NCI-H1105 (cell line): ENCODE measurements around the gene NOX4.
"Not testable (repeated sequence)": the region's sequence is repeated elsewhere in the genome, so short reads cannot be mapped to it uniquely, and the experiment has no call there.

Experiments
- DNase-seq: peaks from one replicate; lab custom pipeline; 2025; lab: John Stamatoyannopoulos, UW

NOX4 gene

DNA sequence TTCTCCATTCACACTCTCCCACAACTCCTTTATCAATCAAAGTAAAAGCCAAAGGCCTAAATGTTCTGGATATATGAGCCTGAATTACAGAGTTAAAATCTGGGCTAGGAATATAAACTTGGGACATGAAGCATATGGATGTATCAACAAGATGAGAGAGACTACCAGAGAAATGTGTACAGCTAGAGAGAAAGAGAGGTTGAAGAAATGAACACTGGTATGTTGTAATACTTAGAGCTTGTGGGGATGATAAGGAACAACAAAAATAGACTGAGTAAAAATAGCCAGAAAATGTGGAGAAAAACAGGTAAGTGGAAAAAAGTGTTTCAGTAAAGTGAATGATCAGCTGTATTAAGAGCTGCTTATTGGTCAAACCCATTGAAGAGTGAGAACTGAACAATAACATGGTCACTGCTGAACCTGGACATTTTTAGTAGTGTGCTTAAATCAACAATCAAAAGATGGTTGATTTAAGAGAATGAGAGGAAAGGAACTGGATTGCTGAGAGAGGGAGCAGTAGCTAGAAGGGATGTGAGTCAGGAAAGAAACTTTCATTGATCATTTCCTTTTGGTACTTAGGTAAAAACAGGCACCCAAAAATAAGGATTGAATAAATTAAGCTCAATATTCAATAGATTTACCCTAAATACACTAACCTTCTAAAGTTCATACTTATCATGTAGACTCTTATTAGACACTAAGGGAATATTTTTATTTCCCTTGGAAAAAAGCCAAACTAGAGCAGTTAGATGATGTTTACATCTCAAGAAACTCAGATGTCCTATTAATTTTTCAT, 111.0 kb downstream of the NOX4 start:
- DNase-seq = not testable (repeated sequence)

DNA sequence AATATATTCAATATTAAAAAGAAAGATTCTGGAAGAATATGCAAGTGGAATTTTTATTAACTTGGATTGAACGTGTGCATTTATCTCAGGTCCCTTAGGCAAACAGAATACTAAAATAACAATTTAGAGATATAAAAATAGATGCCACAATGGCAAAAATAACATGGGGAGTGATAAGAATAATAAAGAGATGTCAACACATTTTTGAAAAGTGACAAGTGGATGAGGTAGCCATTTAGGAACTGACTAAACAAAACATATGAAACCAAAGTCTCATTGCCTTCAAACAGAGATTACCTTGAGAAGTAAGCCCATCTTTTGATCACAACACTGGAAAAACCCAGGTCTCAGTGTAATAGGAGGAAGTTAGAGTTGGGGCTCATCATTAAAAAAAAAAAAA, 112.2 kb downstream of the NOX4 start:
- not testable (repeated sequence) for DNase-seq

DNA sequence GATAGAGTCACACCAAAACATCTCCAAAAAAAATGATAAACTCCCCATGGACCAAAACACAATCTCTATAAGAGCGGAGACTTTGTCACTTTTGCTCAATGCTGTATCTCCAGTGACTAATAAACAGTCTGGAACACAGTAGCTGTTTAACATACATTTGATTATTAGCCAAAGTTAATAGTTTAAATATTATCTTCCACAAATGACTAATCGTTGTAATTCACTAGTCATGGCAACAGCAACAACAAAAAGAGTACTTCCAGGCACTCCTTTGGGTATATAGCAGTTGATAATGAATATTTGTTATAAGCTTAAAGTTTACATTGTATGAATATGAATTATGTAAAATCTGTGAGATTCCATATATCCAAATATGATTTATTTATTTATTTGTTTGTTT, 121.8 kb downstream of the NOX4 start:
- DNase-seq = not testable (repeated sequence)

DNA sequence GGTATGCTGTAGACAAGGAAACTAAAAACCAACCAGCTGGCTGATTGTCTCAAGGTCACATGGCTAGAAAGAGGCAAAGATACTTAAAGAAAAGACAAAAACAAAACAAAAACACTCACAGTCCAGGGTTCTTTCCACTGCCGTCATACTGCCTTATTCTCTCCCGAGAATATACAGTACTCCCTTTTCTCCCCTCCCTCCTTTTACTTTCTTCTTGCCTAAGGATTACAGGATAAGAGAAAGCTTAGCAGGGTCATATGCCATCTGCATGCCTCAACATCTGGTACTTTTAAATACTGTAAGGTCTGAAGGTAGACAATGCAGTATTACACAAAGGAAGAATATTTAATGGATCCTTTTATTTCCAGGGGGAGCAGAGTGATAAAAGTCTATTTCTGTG, 126.3 kb downstream of the NOX4 start:
- DNase-seq = not testable (repeated sequence)

DNA sequence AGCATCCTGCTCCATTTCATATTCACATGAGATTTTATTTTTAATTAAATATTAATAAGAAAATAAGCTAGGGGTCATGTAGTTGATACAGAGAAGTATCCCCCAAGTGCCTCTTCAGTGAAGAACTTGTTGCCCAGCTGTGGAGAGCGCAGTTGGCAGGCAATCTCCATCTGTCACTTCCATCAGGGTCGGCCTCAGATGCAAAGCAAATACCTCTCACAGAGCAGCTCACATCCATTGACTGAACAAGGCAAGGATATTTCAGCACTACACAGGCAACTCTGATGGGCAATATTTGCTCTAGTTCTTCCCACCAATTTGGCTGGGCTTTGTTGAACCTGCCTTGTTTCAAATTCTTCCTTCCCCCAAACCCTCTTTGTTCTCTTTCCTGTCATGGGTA, 129.4 kb downstream of the NOX4 start:
- DNase-seq = no peak

DNA sequence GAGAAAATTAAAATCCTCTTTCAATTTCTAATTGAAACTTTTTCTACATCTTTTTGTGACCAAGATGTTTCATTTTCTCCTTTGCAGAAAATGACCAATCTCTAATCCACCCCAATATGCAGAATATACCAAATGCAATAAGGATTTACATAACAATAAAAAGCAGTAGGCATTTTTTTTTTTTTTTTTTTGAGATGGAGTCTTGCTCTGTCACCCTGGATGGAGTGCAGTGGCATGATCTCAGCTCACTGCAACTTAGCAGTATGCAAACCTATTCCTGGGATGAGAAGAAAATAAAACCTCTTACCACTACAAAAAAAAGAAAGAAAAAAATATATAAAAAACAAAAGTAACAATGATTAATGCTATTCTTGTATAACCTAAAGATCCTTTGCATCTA, 132.0 kb downstream of the NOX4 start:
- DNase-seq = not testable (repeated sequence)

DNA sequence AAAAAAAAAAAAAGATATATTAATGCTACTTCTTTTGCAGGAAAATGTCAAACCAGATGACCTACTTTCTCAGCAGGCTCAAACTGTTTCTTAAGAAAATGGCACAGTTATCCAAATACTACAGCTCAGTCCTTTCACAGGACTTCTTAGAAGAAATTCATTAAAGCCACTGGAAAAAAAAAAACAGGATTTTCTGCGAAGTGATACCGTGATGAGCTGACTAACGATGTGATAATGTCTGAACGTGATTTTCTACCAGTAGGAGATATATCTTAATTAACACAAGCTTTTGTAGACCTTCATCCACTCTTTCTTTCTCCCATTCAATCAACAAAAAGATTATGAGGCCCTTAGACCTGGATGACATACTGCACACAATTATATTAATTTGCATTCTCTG, 132.4 kb downstream of the NOX4 start:
- no peak for DNase-seq

DNA sequence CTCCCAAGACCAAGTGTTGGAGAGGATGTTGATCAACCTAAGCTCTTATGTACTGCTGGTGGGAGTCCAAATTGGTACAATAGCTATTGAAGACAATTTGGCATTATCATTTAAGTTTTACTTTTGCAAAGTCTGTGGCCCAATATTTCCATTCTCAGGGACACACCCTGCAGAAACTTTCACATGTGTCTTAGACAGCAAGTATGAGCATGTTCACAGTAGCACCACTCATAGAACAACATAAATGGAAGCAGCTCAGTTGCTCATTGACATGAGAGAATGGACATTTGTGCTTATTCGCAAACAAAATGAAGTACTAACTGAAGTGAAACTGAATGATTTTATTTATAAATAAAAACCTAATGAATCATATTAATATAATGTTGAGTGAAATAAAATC, 135.5 kb downstream of the NOX4 start:
- no peak for DNase-seq

DNA sequence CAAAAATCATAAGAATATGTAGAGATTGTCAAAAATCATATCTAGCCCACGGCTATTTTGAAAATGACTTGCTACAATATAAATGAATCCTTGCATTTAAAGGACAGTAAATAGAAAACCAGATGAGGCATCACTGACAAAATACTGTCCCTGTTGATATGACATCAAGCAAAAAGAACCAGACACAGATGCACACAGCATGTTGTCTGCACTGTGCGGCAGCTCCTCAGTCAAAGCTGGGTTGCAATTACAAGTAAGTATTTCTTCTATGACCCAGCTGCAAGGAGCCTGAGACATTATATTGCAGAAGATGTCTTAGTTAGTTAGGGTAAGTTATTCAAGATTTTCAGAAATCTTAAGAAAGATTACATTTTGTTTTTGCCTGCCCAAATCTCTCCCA, 136.7 kb downstream of the NOX4 start:
- not testable (repeated sequence) for DNase-seq

DNA sequence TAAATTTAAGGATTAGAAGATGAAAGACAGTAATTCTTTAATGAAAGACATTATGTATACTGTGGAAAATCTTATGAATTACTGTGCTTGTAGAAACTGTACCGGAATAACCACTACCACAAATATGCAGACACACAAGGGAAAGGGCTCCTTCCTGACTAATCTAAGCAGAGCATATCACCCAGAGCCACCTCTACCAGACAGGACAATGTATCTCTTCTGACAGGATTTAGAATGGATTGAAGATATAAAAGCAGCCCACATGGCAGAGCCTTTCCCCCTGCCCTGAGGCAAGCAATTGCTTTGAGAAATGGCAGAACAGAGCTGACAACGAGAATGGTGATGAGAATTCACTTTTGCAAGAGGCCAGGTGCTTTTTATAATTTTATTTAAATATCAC, 144.1 kb downstream of the NOX4 start:
- no peak for DNase-seq

DNA sequence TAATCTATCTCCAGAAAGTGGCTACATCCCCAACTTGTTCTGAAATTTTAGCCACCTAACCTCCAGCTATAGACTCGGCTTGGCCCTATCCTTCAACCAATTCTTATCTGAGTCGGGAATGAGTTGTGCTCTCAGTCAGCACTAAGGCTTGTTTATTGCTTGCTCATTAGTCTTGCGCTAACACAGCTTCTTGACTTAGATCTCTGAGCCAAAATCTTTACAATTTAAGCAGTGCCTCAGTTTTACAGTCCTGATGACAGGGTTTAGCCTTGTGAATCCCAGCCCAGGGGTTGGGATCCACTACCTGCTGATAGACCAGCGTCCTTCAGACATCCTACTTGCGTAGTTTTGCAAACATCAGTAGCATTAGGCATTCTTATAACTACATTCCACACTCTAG, 144.6 kb downstream of the NOX4 start:
- no peak for DNase-seq

DNA sequence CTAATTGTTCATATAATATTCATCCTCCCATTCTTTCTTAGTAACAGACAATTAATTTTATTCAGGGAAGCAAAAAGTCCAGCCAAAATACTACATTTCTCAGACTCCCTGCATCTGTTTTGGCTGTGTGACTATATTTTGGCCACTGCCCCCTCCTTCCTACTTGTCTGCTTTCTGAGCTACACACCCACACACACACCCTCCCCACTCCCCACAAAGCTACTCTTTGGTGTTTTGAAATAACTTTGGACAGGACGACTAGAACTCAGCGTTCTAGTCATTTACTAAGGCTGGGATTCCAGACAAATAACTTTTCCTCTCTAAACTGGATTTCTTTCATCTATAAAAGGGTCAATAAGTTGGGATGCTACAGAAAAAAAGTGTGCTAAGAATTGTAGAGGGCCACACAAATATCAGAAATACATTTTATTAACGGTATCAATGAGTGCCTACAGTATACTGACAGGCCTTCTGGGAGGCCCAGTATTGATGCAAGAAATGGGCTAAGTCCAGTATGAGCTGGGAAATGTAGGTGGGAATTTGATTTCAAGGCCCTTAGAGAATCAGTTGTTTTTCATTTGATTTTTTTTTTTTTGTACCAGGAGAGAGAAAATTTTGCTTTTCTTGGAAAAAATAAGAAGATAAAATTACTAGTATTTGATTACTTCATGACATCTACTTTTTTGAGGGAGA, 148.1 kb downstream of the NOX4 start:
- DNase-seq = not testable (repeated sequence)

DNA sequence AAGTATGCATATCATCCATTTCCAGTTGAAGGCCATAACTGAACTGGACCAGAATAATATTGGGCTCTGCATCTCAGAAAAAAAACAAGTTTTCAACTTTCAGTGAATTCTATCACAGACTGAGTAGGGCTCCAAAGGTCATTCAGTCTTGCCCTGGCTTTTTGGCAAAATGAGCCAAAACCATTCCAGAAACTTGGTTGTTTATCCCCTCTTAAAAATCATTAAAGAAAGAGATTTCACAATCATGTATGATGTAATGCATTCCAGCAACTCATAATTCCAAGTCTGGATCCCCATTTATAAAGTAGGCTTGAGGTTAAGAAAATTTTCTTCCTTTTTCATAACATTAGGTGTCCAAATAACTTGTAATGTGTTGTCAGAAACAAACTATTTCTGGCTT, 150.7 kb downstream of the NOX4 start:
- not testable (repeated sequence) for DNase-seq

DNA sequence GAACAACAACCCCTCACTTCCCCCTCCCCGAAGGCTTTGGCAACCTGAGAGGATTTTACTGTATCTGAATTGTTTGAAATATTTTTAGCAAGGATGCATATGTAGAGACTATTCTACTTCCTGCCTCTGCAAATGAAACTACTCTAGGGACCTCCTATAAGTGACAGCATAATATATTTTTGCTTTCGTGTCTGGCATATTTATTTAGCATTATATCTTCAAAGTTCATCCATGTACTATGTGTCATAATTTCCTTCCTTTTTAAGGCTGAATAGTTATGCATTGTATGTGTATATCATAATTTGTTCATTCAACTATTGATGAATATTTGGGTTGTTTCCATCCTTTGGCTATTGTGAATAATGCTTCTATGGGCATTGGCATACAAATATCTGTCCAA, 153.1 kb downstream of the NOX4 start:
- DNase-seq = not testable (repeated sequence)

DNA sequence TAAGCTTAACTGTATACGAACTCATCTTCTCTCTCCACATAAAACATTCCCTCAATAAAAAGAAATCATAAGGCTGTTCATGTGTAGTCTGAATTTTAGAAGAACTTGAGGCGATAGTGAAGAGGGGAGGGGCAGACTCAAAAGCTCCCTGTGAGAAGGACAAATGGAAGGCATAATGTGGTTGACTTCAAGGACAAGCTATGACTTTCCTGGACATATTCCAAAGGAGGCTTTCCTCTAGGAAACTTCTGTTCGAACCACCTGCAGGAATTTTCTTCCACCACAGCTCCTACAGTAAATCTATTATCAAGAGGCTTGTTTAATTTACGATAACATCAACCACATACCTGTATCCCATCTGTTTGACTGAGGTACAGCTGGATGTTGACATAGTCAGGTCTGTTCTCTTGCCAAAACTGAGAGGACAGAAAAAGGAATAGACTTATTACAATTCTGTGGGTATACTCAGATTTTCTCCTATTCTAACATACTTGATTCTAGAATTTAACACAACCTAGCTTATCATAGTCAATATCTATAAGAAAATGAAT, 154.0 kb downstream of the NOX4 start:
- not testable (repeated sequence) for DNase-seq

DNA sequence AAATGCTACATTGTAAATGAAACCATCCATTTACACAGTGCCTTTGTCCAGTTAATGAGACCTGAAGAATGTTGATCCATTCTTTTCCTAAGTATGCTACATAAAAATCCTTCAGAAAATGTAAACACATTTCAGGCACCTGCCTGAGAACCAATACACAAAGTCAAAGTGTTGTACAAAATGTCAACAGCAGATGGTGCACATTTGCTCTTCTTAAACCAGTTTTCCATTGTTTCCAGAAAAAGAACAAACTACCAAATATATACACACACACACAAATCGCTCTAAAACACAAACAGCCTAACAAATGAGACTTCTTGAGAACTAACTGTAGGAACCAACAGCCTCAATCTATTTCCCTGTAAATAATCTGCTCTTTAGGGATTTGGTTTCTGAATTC, 157.5 kb downstream of the NOX4 start:
- not testable (repeated sequence) for DNase-seq

DNA sequence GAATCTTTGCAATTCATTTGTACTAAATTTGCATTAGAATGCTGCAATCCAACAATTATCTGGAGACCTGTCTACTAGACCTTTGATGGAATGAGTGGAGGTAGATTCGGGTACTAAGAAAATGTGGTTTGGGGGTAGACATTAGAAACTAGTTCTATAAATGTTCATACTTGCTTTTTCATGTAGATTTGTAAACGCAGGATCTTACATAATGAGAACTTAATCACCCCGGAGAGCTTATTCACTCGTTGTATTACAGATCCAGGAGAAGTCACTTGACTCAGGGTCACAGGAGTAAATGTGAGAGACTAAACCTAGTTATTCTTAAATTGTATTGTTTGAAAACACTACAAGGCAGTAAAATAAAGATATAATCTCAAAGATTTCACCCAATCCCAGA, 159.2 kb downstream of the NOX4 start:
- not testable (repeated sequence) for DNase-seq

DNA sequence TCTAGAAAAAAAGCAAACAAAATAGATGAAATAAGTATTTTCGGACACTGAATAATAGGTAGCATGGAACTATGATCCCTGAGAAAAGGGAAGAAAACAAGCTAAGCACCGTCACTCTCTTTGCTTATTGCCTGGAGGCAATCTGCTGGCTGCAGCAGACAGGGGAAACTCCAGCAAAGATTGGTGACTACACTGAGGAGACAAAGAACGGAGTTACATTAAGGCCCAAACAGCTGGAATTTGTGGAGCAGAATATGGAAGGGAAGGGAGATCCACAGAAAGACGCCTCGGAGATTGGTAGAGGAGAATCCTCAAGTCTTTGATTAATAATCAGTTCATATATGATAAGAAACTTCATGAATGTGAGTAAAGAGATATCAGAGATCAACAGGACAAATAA, 163.3 kb downstream of the NOX4 start:
- DNase-seq = no peak

DNA sequence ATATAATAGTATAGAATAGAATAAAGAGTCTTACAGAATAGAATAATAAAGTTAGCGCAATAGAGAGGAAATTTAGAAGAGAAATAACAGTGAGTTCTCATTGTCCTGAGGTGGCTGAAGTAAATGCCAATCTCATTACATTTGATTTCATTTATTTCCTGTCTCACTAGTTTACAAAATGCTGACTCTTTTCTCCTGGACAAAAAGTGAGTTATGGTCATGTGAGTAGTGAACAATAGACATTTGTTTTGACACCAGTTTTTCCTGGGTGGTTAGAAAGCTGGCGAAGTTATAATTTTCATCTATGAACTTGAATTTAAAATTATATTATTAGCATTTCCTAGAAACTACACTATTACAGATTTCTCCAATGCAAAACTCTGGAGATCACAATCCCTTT, 169.8 kb downstream of the NOX4 start:
- no peak for DNase-seq

DNA sequence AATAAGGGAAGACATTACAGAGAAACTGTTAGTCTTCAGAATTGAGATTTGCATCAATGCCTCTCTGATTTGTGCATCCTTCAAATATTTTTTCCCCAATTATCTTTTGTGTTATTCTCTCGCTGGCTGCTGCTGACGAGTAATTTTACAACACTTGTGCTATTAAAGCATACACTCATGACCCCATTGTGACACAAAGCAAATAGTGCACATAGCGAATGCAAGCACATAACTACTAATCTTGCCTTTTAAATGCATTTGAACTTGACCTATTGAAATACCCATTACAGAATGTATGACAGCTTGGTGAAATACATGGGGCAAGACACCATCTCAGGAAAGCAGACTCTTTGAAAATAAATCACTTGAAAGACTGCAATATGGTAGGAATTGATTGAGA, 180.6 kb downstream of the NOX4 start:
- not testable (repeated sequence) for DNase-seq

DNA sequence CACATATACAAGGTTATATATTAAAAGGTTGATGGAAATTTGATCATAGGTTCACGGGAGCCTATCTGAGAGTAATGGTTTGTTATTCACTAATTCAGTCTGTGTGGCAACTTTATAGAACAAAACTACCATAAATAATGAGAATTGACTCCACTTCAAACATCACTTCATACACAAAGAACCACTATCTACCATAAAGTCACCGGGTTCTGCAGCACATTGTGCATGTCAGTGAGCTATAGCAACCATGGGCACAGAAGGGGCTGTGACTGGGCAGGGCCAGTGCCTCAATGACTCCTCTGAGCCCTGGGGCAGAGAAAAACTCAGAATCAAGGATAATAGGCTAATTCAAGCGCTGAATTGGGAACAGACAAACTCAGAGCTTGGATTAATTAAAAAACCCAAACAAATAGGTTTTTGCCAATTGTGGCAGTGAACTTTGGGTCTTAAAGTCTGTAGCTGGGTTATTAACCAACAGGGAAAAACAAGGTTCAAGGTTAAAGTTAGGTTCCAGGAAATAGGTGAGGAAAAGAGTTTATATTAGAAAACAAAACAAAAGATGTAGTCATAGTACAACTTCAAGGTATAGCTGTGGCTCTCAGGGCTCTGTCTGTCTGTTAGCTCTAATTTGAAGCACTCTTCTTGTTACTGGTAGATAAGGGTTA, 181.7 kb downstream of the NOX4 start:
- not testable (repeated sequence) for DNase-seq

DNA sequence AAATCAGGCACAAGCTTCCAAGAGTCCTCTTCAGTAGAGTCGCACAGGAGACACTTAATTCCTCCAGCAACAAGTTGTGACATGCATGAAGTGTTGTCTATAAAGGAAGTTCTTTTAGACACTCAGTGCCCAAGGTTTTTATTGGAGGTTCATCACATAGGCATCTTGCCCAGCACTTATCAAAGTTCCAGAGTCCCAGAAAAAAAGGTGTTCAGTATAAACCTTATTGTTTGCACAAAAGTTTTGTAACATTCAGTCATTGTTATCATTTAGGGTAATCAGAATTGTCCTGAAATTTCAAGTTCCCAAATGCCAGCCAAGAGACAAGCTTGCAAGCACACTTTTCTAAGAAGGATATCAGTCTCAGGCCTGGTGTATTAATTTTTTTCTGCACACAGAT, 182.9 kb downstream of the NOX4 start:
- not testable (repeated sequence) for DNase-seq

DNA sequence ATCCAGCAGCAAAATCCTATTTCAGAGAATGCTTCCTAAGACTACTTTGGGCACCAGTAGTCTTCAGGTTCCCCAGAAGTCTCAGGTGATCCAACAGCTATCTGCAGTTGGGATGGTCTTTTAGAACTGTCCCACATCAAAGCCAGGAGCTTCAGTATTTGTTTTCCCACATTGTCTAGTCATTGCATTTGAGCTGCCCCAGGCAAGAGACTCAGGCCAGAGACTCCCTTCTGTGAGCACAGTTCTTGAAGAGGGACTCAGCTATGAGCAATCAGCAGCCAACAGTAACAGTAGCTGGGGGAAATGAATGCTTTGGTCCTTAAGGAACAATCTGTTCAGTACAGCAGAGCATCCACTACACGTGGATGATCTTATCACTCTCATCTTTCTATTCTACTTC, 188.1 kb downstream of the NOX4 start:
- DNase-seq = not testable (repeated sequence)
